Inflammatory macrophage (primary cell): ENCODE data around the gene TBC1D4.
"Not testable (repeated sequence)": the region's sequence is repeated elsewhere in the genome, so short reads cannot be mapped to it uniquely, and the experiment has no call there.

Source experiments
- DNase-seq, 2 donors: peaks; one replicate each; pipeline ENCODE4 v3.0.0-alpha.2; 2020 to 2022

TBC1D4 gene

DNA sequence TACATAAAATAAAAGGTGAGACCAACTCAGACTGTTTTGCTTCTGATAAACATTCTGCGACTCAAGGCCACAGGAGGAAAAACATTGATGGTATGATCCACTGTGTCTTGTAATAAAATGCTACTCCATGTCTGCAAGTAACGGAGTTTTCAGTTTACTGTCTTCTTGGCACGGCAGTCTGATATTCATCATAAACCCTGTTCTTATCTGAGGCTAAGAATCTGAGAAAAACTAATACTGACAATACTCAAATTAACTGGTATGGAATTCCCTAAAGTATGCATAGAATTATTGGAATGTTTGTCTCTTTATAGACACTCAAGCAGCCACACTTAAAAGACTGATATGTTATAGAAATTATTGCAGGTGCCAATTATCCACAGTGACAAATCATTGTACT is 125.5 kb downstream of the TBC1D4 start:
- no peak for DNase-seq

DNA sequence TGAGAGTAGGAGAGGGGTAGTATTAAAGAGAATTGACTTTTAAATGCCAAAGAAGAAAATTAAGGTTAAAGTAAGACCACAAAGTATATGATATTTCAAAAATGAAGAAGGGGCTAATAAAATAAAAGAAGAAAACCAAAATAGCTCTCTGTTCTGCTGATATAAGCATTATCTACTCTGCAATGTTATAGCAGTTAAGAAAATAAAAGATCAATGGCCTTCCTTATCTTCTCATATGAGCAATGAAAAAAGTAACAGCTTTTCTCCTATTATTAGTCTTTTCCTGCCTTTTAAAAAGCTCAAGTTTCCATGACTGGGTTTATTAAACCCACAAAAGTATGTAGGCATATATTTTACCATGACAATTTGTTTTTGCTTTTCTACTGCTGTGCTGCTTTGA is 126.4 kb downstream of the TBC1D4 start:
- DNase-seq: no peak

DNA sequence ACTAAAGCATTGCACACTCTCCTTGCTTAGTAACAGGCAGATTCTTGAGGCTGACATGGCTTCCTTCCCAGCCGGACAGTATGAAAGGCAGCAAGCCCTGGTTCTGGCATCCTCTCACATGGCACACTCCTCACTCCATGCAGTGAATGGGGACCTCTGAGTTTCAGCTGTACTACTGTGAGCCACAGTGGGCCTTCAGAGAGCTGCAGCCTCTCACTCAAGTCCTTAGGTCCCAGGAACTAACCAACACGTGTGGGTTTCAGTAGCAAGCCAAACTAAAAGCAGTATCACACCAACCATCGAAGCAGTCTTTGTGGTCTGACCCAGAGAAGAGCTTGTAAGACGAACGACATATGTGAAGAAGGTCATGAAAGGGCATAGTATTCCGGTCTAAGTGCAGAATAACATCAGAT is 128.2 kb downstream of the TBC1D4 start:
- no peak for DNase-seq

DNA sequence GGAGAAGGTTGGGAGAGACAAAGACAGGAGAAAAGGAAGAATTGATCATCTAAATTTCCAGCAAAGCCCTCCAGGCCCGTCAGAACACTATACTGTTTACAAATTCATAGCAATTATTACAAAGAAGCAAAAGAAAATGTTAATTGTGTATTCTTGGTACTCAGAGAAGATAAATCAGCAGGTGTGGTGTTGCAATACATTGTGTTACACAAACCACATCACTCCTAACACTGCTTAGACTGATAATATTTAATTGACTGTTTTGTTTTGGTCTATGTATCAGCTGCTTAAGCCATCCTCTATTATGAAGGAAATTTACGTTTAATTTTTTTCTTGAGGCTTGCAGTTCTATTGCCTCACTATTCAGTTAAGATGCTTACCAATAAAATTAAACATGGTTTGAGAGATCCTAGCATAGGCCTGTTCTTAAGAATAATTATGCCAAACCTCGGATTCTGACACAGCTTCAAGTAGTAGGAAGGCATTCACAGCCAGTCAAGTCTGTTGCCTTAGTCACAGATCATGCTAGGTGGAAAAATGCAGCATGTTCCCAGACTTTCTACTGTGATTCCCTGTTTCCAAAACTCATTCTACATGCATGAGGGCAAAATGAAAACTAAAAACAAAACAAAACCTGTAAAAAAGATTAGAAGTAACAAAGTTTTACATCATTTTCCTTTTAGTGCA is 129.2 kb downstream of the TBC1D4 start:
- DNase-seq: no peak

DNA sequence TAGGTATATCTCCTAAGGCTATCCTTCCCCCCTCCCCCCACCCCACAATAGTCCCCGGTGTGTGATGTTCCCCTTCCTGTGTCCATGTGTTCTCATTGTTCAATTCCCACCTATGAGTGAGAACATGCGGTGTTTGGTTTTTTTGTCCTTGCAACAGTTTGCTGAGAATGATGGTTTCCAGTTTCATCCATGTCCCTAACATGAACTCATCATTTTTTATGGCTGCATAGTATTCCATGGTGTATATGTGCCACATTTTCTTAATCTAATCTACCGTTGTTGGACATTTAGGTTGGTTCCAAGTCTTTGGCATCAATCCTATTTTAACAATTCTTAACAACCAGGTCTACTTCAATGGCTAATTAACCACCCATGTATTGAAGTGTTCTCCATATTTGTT is 130.4 kb downstream of the TBC1D4 start:
- not testable (repeated sequence) for DNase-seq

DNA sequence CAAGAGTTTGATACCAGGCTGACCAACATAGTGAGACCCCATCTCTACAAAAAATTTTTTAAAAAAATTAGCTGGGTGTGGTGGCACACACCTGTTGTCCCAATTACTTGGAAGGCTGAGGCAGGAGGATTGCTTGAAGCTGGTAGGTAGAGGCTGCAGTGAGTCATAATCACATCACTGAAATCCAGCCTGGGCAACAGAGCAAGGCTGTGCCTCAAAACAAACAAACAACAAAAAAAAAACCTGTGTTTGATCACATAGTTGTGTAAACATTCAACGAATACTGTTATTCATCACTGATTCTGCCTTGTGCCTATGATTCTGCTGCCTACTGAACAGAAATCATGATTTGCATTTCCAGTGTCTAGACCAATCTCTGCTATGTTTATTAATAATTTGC is 134.0 kb downstream of the TBC1D4 start:
- DNase-seq: no peak

DNA sequence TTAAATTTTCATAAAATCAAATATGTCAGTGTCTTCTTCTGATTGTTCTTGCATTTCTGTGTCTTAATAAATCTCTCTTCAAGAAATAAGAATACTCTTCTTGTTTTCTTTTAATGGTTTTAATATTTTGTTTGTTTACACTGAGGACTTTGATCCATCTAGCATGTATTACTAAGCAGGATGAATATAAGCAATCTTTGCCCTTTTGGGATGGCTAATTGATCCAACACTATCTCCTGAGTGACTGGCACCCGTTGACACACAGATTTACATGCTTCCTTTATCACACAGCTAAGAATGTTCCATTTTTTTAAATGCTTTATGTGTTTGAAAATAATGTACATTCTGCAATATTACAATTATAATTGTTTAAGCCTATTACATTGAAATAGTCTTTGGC is 134.5 kb downstream of the TBC1D4 start:
- DNase-seq: no peak

DNA sequence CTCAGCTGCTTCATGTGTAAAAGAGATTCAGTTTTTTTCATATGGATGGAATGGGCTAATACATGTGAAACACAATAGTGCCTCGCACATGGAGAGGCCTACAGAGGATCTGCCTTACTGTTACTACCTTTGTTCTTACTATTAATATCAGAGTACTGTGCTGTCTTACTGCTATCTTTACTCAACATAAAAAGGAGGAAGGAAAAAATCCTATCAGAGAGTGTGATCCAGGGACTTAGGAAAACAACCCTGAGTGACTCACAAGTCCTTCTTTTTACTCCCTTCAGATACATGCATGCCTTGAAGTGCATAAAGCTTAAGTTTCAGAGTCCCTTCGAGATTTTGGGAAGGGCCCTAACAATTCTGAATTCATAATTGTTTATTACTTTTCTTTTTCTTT is 136.8 kb downstream of the TBC1D4 start:
- no peak for DNase-seq

DNA sequence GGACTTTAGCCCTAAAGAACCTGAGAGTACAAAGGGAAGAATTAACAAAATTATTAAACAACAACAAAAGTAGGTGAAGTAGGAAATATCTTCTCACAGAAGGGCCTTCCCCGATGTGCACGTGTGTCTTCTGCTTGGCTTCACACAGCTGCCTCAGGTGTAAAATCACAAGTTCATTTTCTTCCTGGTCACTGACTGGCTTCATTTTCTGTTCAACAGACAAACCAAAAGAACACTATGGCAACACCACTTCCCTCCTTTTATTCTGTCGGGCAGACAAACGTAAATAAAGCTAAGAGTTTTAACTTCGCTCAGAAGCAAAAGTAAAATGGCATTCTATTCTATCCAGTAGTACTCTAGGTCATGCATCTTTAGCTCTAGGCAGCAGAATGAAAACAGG is 140.9 kb downstream of the TBC1D4 start:
- no peak for DNase-seq

DNA sequence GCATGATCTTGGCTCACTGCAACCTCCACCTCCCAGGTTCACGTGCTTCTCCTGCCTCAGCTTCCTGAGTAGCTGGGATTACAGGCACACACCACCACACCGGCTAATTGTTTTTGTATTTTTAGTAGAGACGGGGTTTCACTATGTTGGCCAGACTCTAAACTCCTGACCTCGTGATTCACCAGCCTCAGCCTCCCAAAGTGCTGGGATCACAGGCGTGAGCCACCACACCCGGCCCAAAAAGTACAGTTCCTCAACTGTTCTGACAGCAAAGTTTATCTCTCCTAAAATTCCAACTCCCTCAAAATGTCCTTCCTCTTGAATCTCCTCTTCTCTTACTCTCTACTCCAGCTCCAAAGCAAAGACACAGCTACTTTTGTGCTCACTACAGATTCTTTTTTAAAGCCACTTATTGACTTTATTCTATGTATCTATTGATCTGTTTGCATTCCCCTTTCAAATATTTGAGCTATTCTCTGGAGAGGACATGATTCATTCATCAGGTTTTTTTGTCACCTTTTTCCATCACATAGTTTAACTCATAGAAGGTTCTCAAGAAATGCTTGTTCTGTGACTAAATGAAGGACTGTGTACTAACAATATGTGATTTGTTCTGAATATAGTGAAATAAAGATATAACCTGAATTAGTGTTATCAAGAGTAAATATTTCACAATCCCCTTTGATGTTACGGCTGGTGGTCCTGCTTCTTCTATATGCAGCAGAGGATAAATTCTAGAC is 142.2 kb downstream of the TBC1D4 start:
- no peak for DNase-seq

DNA sequence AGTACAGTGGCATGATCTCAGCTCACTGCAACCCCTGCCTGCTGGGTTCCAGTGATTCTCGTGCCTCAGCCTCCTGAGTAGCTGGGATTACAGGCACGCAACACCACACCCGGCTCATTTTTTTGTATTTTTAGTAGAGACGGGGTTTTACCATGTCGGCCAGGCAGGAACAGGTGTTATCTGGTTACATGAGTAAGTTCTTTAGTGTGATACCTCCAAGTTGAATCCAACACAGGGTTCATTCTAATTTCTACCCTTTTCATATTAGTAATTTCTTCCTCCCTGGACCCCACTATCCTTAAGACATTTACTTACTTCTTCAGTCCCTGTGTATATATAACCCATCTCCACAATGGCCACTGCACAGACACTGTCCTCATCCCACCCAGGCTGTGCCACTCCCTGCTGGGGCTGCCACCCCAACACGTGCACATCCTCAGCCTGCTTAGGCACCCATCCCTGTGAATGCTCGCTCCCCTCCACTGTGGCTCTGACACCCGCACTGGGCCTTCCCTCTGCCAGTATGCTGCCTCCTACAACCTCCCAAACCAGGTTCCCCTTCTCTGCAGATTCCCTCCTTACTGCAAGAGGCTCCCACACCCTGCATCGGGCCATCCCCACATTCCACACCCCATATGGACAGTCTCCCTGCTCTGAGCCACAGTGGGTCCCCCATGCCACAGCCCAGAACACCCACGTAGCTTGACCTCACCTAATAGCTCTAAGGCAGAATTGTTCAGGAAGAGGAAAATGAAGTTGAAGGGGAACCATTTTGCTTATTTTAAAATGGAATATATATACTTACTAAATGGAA is 147.1 kb downstream of the TBC1D4 start:
- no peak for DNase-seq

DNA sequence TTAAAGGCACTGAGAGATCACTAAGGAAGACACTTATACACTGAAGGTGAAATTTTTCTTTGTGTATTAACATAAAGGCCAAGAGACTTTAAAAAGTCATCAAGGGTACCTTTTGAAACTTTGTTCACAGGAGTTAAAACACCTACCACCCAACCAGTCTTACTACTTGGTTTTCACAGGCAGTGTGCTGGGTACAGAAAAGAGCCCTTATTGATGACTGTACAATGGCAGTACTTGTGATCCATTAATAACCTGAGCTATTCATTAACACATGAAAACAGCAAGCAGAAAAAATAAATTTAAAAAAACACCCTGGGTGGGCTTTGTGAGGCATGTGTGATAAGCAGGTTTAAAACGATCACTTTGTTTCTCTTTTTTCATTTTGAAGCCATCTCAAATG is 148.9 kb downstream of the TBC1D4 start:
- no peak for DNase-seq

DNA sequence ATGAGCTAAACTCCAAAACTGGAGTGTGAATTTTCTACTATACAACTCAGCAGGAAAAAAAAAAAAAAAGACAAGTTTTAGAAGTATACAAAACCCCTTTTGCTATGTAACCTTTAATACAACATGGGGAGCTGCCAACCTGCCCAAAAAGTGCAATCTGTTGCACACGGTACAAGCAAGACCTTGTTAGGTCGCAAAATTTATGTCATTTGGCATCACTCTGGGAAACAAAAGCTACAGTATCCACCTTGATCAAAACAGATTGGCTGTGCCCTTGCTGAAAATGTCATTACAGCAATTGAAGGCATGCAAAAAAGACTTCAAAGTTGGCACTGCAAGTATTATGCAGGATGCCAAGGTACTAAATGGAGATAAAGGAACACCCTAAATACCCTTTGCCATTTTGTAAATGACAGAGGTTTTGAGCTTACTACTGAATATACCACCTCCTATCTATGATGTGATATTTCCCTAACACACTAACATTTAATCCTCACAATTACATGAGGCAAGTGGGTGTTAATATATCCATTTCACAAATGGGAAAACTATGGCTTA is 150.1 kb downstream of the TBC1D4 start:
- no peak for DNase-seq

DNA sequence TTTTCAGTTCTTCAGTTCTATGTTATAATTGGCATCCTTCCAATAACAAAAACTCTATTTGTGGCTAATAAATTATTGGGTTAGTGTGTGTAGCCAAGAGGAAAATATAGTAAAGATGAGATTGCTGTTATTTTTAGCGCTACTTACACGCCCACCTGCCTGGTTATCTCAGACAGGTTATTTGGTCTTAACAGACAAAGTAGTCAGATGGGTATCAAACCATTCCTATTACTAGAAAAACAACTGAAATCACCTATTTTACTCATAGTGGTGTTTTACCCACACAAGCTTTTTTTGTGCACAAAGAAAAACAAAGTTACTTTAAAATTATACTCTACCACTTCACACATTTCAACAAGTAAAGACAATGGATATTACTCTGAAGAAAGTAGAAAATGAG is 151.2 kb downstream of the TBC1D4 start:
- DNase-seq: no peak

DNA sequence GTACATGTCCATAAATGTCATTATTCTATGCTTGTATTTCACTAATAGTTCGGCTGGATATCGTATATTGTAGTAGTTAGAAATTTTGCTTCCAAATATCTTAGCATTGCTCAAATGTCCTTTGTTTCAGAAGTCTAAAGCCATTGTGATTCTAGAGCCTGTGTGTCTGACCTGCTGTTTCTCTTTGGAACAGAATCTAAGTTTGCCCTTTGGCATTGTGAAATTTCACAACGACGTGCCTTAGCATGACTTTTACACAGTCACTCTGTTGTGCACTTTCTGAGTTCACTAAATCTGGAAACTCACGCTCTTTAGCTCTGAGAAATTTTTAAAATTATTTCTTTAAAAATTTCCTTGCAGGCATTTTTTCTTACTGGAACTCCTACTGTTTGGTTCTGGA is 152.2 kb downstream of the TBC1D4 start:
- DNase-seq: peak in 1 of 2 donors; percentile 27

DNA sequence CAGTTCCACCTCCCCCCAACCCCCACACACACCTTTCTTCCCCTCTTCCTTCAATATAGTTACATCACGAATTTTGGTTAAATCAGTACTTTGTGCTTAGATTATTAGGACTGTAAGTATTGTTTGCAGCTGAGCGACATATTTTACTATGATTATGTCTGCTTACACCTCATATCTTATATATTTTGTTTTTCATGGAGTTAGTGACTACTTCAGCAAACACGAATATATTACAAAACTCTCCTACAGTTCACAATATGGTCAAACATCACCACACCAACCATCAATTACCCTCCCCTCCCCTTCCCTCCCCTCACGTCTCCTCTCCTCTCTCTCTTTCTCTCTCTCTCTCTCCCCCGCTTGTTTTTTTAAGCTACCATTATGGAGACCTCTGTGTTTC is 152.9 kb downstream of the TBC1D4 start:
- DNase-seq: no peak

DNA sequence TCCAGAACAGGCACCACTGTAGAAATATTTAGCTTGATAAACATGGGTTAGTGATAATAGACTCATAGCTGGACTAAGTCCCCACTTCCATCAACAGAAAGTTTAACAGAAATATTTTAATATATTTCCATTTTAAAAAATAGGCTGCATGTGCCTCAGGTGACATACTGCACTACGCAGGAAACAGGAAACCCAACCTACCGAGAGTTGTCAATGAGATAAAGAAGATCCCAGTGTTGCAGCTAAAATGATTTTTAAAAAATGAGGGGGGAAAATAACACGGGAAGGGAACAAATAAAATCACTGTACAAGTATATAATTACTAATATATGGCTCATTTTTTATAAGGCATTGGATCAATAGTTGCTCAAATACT is 154.8 kb downstream of the TBC1D4 start:
- no peak for DNase-seq

DNA sequence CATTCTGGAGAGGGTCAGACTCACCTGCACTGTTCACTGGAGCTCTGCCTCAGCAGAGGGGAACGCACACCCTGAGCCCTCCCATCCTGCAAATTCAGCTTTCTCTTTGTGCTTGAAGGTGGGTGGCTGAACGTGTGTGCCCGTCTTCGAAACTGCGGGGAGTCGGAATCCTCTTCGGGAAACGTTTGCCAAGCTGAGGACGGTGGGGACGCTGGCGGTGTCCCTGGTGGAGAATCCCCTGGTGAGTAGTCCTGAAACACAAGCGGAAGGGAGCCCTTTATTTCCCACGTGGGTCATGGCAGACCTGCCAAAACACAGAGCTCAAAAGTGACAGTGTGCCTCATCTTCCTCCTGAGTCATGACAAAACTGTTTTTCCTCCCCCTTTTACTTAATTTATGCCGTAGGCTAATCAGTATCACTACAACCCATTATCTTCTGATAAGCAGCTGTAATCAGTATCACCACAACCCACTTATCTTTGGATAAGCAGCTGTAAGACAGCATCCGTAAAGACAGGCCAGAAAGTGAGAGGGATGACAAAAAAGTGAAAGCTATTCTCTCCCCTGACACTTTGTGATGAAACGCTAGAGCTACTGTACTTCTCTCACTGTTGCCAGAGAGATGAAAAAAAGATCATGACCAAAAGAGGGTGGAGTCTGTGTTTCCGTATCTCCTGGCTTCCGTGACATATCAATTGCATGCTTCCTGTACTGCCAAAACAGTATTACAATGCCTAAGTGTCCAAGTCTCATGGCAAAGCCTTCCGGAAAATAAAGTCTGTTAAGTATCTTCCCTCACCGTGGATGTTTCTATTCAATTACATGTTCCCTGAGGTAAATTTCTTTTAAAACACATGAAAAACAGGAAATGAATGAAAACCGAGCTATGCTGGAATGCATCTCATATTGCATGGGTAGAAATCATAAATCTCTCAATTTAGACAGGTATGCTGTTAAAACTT is 155.5 kb downstream of the TBC1D4 start:
- DNase-seq: peak; percentile 43 to 54

DNA sequence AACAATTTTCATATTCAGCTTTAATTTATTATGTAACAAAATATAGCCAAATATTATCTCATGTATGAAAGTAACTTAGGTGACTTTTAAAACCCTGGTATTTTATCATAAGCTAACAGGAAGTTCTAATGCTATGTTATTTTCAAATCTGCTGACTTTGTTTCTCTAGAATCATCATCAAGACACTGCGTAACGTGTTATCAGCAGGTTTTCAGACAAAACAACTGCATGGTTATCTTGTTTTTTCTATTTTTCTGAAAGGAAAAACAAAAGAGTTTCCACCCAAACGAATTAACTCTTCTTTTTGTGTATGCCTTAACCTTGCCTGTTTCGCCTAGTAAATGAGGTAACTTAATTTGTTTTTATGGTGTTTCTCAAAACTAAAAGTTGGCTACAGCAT is 156.3 kb downstream of the TBC1D4 start:
- no peak for DNase-seq

DNA sequence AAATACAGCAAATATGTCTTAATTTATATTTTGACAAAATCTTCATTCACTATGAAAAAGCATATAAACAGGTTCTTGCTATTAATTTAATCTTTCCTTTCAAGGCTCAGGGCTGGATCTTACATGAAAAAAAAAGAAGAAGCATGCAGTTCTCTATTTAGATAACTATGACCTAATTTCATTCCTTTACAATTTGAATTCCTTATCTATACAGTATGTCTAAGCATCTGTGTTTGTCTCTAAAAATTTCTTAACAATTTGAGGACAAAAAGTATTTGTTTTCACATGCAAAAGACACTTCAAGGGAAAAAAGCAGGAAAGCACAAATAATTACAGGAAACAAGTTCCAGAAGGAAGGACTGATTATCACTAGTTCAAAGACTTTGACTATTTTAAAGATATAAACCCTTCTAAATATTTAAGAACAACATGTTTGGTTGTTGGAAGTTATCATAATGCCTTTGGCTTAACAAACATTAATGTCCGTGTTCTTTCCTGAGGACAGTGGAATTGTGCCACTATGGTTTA is 157.5 kb downstream of the TBC1D4 start:
- DNase-seq: peak in 1 of 2 donors; percentile 8

DNA sequence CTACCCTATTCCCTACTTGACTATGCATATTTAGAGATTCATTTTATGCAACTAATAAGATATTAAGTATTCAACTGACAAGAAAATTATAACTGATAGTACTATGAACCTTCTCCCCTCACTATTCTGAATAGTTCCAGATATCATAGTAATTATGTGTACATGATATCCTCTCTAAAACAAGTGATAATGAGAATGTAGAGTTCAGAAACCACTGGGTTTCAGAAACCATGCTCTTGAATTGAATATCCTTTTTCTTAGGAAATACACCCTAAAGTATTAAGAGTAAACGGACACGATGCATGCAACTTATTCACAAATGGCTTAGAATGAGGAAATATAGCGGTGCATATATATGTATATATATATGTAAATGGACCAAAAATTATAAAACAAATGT is 160.9 kb downstream of the TBC1D4 start:
- DNase-seq: no peak

DNA sequence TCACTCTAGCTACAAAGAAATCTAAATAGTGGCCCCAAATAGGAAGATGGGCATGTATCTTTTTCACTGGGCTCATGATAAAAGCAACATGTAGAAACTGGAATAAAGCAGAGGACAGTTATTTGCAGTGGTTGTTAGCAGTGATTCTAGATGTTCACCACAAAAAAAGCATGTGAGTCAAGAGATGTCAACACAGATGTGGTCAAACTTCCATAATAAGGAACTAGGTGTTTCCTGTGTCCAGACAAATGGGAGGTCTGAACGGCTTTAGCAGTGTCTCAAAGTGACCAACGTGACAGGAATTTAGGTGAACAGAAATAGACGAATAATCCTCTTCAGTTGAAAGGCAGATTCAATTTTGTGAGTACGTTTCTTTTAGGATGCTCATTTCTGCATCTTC is 162.7 kb downstream of the TBC1D4 start:
- DNase-seq: peak; percentile 65 to 79
